Measurements from ENCODE around the gene ABHD14A. TPM values are rescaled to one million over a fixed set of nuclear protein-coding genes. Genes with fewer than 3 reads are reported as not detected.

The ABHD14A gene
- total RNA-seq, 4 donors from 2014 or later: 4.3 to 14.2 (median 9.4) TPM

DNA sequence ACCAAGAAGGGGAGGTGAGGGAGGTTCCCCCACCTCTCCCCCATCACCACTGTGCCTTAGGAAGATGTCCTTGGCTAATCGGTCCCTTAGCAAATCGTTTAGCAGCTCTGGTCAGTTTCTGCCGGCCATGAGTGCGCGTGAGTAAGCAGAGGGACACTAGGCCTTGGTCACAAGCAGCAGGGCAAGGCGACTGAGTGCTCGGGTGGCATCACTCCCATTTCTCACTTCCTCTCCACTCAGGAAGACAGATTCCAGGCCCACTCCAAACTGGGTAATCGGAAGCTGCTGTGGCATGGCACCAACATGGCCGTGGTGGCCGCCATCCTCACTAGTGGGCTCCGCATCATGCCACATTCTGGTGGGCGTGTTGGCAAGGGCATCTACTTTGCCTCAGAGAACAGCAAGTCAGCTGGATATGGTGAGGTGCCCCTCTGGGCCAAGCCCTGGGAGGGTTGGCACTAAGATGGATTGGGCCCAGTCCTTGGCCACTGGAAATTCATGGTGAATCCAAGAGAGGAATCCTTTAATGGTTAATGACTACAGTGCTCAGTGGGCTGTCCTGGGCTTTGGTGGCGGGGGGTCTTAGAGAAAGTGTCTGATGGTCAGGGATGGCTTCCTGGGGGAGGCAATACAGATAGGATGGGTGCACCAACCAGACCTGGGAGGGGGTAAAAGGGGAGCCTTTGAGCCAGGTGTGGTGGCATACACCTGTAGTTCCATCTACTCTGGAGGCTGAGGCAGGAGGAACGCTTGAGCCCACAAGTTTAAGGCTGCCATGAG is 28.7 kb upstream of the ABHD14A start:
- TF ChIP-seq POLR2A (IDR thresholded peaks at IDR 0.05) (no peak), CTCF (IDR thresholded peaks at IDR 0.05) (no peak)
- H3K27me3 ChIP-seq: no peaks in the 10 kb centered on the region
- H3K36me3 ChIP-seq: peaks cover 0 to 34% (median 0%) of the 10 kb centered on the region in 3 donors
- WGBS, 2 donors: 81 to 90% methylated on average over 4 to 11 of the region's 14 CpGs
- H3K4me3 ChIP-seq: no peak overlapping the region
- peaks cover 6 to 20% (median 13%) of the 10 kb centered on the region in 3 donors for H3K4me1 ChIP-seq
- no peak for DNase-seq
- H3K27ac ChIP-seq: no peak overlapping the region
- intact Hi-C loops (cut with DNase I): no loop called here
- H3K9me3 ChIP-seq: no peaks in the 10 kb centered on the region

DNA sequence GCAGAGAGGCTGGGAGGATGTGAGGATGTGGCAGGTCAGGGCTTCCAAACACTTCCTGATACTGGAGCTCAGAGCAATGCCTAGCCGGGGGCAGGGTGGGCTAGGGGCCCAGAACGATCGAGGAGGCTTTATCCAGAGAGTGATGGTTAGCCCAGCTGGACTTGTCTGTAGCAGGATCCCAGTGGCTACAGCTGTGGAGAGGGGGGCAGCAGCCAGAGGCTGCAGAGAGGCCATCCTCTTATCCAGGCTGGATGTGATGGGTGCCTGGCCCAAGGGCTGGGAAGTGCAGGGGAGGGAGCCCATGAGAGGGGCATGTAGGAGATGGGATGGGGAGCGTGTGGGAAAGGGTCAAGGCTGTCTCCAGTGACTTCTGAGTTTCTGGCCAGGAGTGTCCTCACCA is 28.1 kb upstream of the ABHD14A start:
- H3K27me3 ChIP-seq: no peaks in the 10 kb centered on the region
- peaks cover 0 to 15% (median 13%) of the 10 kb centered on the region in 3 donors for H3K4me1 ChIP-seq
- intact Hi-C loops (cut with DNase I): no loop called here
- H3K9me3 ChIP-seq: no peaks in the 10 kb centered on the region
- no peak for DNase-seq
- peaks cover 0 to 34% (median 0%) of the 10 kb centered on the region in 3 donors for H3K36me3 ChIP-seq
- no peak overlapping the region for H3K4me3 ChIP-seq
- H3K27ac ChIP-seq: no peak overlapping the region
- WGBS, 2 donors: 74 to 80% methylated on average over 4 of the region's 4 CpGs
- no peak for TF ChIP-seq POLR2A (IDR thresholded peaks at IDR 0.05)
- no peak for TF ChIP-seq CTCF (IDR thresholded peaks at IDR 0.05)

GRCh38 chr3:51947215-51947900 is 27.5 kb upstream of the ABHD14A start:
- H3K4me1 ChIP-seq: peaks cover 0 to 12% (median 10%) of the 10 kb centered on the region in 3 donors
- WGBS, 2 donors: 77 to 79% methylated on average over 7 to 13 of the region's 13 CpGs
- TF ChIP-seq CTCF (IDR thresholded peaks at IDR 0.05) (no peak), POLR2A (IDR thresholded peaks at IDR 0.05) (no peak)
- H3K27ac ChIP-seq: no peak overlapping the region
- intact Hi-C loops (cut with DNase I): no loop called here
- DNase-seq: no peak
- no peaks in the 10 kb centered on the region for H3K9me3 ChIP-seq
- peaks cover 0 to 34% (median 0%) of the 10 kb centered on the region in 3 donors for H3K36me3 ChIP-seq
- H3K27me3 ChIP-seq: no peaks in the 10 kb centered on the region
- H3K4me3 ChIP-seq: no peak overlapping the region

DNA sequence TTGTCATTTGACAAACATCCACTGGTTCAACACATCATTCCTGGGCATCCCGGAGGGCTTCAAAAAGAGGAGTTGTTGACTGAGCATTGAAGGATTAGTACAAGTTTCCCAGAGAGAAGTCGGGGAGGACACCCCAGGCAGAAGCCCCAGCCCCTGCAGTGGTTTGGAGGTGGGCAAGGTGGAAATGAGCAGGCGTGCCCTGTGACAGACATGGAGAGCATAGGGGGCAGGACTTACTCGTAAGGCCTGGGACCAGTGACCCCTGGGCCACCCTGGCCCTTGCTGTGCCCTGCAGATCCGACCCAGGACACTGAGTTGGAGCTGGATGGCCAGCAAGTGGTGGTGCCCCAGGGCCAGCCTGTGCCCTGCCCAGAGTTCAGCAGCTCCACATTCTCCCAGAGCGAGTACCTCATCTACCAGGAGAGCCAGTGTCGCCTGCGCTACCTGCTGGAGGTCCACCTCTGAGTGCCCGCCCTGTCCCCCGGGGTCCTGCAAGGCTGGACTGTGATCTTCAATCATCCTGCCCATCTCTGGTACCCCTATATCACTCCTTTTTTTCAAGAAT is 26.8 kb upstream of the ABHD14A start:
- H3K4me1 ChIP-seq: peaks cover 0 to 5% (median 3%) of the 10 kb centered on the region in 3 donors
- 87 to 88% methylated on average over 10 of the region's 10 CpGs for WGBS, 2 donors
- intact Hi-C loops (cut with DNase I): no loop called here
- H3K4me3 ChIP-seq: no peak overlapping the region
- H3K27ac ChIP-seq: no peak overlapping the region
- no peaks in the 10 kb centered on the region for H3K9me3 ChIP-seq
- H3K36me3 ChIP-seq: peaks cover 0 to 34% (median 0%) of the 10 kb centered on the region in 3 donors
- DNase-seq: no peak
- no peaks in the 10 kb centered on the region for H3K27me3 ChIP-seq
- TF ChIP-seq CTCF (IDR thresholded peaks at IDR 0.05) (no peak), POLR2A (IDR thresholded peaks at IDR 0.05) (no peak)

- intact Hi-C loops (cut with DNase I): no loop called here
- no peaks in the 10 kb centered on the region for H3K27me3 ChIP-seq
- H3K27ac ChIP-seq: no peak overlapping the region
- H3K4me1 ChIP-seq: no peaks in the 10 kb centered on the region
- peaks cover 0 to 34% (median 0%) of the 10 kb centered on the region in 3 donors for H3K36me3 ChIP-seq
- no peak overlapping the region for H3K4me3 ChIP-seq
- DNase-seq: no peak
- no peaks in the 10 kb centered on the region for H3K9me3 ChIP-seq
- 78 to 100% methylated on average over 3 to 5 of the region's 5 CpGs for WGBS, 2 donors
- TF ChIP-seq CTCF (IDR thresholded peaks at IDR 0.05) (no peak), POLR2A (IDR thresholded peaks at IDR 0.05) (no peak)
Measured at GRCh38 chr3:51949121-51949520, 25.7 kb upstream of the ABHD14A start.
